Lower leg skin (tissue), 3 donors: ENCODE results near the gene CES3.

Experiments
- POLR2A ChIP-seq, 2 donors: fragments of 450-650 bp; IDR thresholded peaks; one replicate each; pipeline ENCODE4 v1.6.1; 2016 to 2017; ENCODE audit warnings: antibody characterized with exemption in 2 of 2, mild to moderate bottlenecking in 1 of 2, moderate library complexity in 1 of 2
- TF ChIP-seq, protein P1 (sequence below), 3 donors: fragments of 450-650 bp; IDR thresholded peaks; one replicate each; pipeline ENCODE4 v1.5.1; 2016; ENCODE audit warnings: antibody characterized with exemption in 3 of 3, mild to moderate bottlenecking in 3 of 3, moderate library complexity in 2 of 3

DNA sequence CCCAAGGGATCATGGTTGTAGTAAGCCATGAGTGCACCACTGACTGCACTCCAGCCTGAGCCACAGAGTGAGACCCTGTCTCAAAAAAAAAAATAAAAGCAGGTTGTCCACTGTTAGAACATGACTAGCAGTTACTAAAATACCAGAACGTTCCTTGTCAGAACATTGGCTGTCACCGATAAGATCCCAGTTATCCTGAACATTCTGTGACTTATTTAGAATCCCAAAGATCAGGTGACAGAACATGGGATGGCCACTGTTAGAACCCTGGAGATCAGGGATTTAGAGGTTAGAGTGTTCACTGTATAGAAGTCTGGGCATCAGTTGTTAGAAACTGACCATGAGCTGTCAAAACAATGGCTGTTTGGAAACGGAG lies 35.9 kb downstream of the CES3 start:
- TF ChIP-seq, protein P1, sequence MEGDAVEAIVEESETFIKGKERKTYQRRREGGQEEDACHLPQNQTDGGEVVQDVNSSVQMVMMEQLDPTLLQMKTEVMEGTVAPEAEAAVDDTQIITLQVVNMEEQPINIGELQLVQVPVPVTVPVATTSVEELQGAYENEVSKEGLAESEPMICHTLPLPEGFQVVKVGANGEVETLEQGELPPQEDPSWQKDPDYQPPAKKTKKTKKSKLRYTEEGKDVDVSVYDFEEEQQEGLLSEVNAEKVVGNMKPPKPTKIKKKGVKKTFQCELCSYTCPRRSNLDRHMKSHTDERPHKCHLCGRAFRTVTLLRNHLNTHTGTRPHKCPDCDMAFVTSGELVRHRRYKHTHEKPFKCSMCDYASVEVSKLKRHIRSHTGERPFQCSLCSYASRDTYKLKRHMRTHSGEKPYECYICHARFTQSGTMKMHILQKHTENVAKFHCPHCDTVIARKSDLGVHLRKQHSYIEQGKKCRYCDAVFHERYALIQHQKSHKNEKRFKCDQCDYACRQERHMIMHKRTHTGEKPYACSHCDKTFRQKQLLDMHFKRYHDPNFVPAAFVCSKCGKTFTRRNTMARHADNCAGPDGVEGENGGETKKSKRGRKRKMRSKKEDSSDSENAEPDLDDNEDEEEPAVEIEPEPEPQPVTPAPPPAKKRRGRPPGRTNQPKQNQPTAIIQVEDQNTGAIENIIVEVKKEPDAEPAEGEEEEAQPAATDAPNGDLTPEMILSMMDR (IDR thresholded peaks at IDR 0.05) = no peak
- no peak for TF ChIP-seq POLR2A (IDR thresholded peaks at IDR 0.05)
